Esophagus muscularis mucosa (tissue), 4 donors: ENCODE results near the gene PCDHGA12.
"Not testable (repeated sequence)": the region's sequence is repeated elsewhere in the genome, so short reads cannot be mapped to it uniquely, and the experiment has no call there.

Source experiments
- EP300 ChIP-seq: sonication (generic); formaldehyde crosslinking; IDR thresholded peaks from one replicate; pipeline ENCODE4 v1.6.1; 2017; ENCODE audit warnings: antibody characterized with exemption
- POLR2A ChIP-seq: fragments of 450-650 bp; IDR thresholded peaks from one replicate; pipeline ENCODE4 v1.6.1; 2017; ENCODE audit warnings: antibody characterized with exemption, moderate library complexity, mild to moderate bottlenecking, low read depth
- POLR2AphosphoS5 ChIP-seq, 2 donors: sonication (generic); formaldehyde crosslinking; IDR thresholded peaks; one replicate each; pipeline ENCODE4 v1.6.1; 2017; ENCODE audit warnings: antibody characterized with exemption in 2 of 2
- TF ChIP-seq, protein P1 (sequence below), 3 experiments: fragments of 200-600 bp in 2 of 3; fragments of 450-650 bp in 1 of 3; sonication (generic) in 2 of 3; IDR thresholded peaks; one replicate each; pipeline ENCODE4 v1.5.1; 2017 to 2019; ENCODE audit warnings: antibody characterized with exemption in 3 of 3, mild to moderate bottlenecking in 2 of 3, moderate library complexity in 1 of 3

DNA sequence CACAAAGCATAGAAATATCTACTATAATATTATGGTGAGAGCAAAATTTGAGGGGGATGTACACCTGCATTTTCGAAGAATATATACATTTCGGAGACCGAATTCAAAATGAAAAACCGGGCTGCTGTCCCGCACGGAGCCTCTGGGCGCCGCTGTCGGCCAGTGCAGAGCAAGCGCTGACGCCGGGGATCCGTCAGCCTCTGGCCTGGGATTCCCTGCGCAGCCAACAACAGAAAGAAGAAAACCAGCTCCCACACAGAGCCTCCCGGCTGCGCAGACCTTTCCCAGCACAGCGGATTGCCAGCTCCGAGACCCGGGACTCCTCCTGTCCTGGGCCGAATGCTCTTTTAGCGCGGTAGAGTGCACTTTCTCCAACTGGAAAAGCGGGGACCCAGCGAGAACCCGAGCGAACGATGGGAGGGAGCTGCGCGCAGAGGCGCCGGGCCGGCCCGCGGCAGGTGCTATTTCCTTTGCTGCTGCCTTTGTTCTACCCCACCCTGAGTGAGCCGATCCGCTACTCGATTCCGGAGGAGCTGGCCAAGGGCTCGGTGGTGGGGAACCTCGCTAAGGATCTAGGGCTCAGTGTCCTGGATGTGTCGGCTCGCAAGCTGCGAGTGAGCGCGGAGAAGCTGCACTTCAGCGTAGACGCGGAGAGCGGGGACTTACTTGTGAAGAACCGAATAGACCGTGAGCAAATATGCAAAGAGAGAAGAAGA is 22.4 kb upstream of the PCDHGA12 start, which contains the start of gene PCDHGB6:
- TF ChIP-seq, protein P1, sequence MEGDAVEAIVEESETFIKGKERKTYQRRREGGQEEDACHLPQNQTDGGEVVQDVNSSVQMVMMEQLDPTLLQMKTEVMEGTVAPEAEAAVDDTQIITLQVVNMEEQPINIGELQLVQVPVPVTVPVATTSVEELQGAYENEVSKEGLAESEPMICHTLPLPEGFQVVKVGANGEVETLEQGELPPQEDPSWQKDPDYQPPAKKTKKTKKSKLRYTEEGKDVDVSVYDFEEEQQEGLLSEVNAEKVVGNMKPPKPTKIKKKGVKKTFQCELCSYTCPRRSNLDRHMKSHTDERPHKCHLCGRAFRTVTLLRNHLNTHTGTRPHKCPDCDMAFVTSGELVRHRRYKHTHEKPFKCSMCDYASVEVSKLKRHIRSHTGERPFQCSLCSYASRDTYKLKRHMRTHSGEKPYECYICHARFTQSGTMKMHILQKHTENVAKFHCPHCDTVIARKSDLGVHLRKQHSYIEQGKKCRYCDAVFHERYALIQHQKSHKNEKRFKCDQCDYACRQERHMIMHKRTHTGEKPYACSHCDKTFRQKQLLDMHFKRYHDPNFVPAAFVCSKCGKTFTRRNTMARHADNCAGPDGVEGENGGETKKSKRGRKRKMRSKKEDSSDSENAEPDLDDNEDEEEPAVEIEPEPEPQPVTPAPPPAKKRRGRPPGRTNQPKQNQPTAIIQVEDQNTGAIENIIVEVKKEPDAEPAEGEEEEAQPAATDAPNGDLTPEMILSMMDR (IDR thresholded peaks at IDR 0.05), result peak; percentile 18 to 49 (median 23)
- TF ChIP-seq POLR2A; POLR2AphosphoS5 (IDR thresholded peaks at IDR 0.05); EP300: not testable (repeated sequence)
